GM12872 (cell line): Measurements from ENCODE around the gene PPP4C.
A peak's percentile ranks its signal among the peaks of the same experiment; 100 is the strongest.

Source experiments
- CTCF ChIP-seq: IDR thresholded peaks from 3 replicates; pipeline ENCODE4 v1.5.1; 2011; ENCODE audit warnings: low read depth, mild to moderate bottlenecking, low read length, moderate library complexity; ENCODE audit not compliant: insufficient read depth

PPP4C gene

GRCh38 chr16:30060836-30061554 lies 14.8 kb upstream of the PPP4C start:
- no peak for TF ChIP-seq CTCF

GRCh38 chr16:30063278-30063892 lies 12.4 kb upstream of the PPP4C start:
- TF ChIP-seq CTCF: no peak

- peak; percentile 55 for TF ChIP-seq CTCF
Measured at GRCh38 chr16:30063893-30064728, 11.7 kb upstream of the PPP4C start.

- no peak for TF ChIP-seq CTCF
Measured at GRCh38 chr16:30064729-30065101, 11.1 kb upstream of the PPP4C start.

GRCh38 chr16:30065102-30065942 lies 10.5 kb upstream of the PPP4C start, which contains the start of gene ALDOA:
Gene ALDOA, plus strand, starts transcription at chr16:30065760. Its CDS starts 1,138 bp downstream, at chr16:30066898.
- no peak for TF ChIP-seq CTCF

- no peak for TF ChIP-seq CTCF
Measured at GRCh38 chr16:30065943-30066760, 9.6 kb upstream of the PPP4C start.
